Panc1 (cell line): ENCODE data around the gene TM9SF4. TPM values are rescaled to one million over a fixed set of nuclear protein-coding genes. Genes with fewer than 3 reads are reported as not detected.

Experiments
- ATAC-seq: fragments of 200-7000 bp; cut with Tn5 transposase; 2 replicates; pipeline ENCODE4 v1.9.1; 2020; ENCODE audit warnings: mild to moderate bottlenecking, moderate library complexity
- BruUV-seq: library from RNA; stranded (reverse); fragments of 400-500 nt; replicated peaks from 2 replicates; lab custom pipeline; 2021; lab: Mats Ljungman, UMichigan
- CTCF ChIA-PET: fragments of 300-600 bp; sonication (Branson Sonifier 250); formaldehyde crosslinking; loops from one replicate; lab custom pipeline; 2022; ENCODE audit warnings: antibody characterized with exemption; lab: Charles Lee
- POLR2A ChIA-PET: fragments of 300-600 bp; sonication (Branson Sonifier 250); formaldehyde crosslinking; loops from one replicate; lab custom pipeline; 2022; ENCODE audit warnings: antibody characterized with exemption; lab: Charles Lee
- DNase-seq: peaks from one replicate; pipeline ENCODE4 v3.0.0-alpha.2; 2010; ENCODE audit warnings: low read depth, low spot score
- H3K27ac ChIP-seq: 2 replicates; pipeline ENCODE4 v1.5.1; 2011; ENCODE audit warnings: mild to moderate bottlenecking, low read length, inconsistent platforms
- H3K27me3 ChIP-seq: fragments of 200-500 bp; sonication (Bioruptor generic); 2 replicates; pipeline ENCODE4 v1.6.0; 2014; ENCODE audit warnings: low read length, inconsistent platforms; ENCODE audit not compliant: control insufficient read depth, insufficient read depth
- H3K36me3 ChIP-seq: fragments of 200-500 bp; sonication (Bioruptor generic); 2 replicates; pipeline ENCODE4 v1.5.1; 2014; ENCODE audit warnings: inconsistent platforms, mild to moderate bottlenecking, low read length, moderate library complexity; ENCODE audit not compliant: control insufficient read depth, insufficient read depth
- H3K4me1 ChIP-seq: 2 replicates; pipeline ENCODE4 v1.5.1; 2011; ENCODE audit warnings: inconsistent platforms, mild to moderate bottlenecking, low read length, moderate library complexity; ENCODE audit not compliant: control insufficient read depth, insufficient read depth
- H3K4me3 ChIP-seq, 2 experiments: 2 replicates each; pipeline ENCODE4 v1.5.1; 2011 to 2012; ENCODE audit warnings: low read depth in 2 of 2, low read length in 2 of 2, mild to moderate bottlenecking in 2 of 2, inconsistent platforms in 1 of 2, moderate library complexity in 1 of 2
- H3K9me3 ChIP-seq: fragments of 200-500 bp; sonication (Bioruptor generic); 2 replicates; pipeline ENCODE4 v1.5.1; 2014; ENCODE audit warnings: low read depth, mild to moderate bottlenecking, inconsistent platforms, low read length, moderate library complexity; ENCODE audit not compliant: control insufficient read depth, insufficient read depth
- CTCF ChIP-seq: fragments of 450-650 bp; IDR thresholded peaks from 2 replicates; pipeline ENCODE4 v1.5.1; 2017; ENCODE audit warnings: mild to moderate bottlenecking
- POLR2AphosphoS5 ChIP-seq: IDR thresholded peaks from 2 replicates; pipeline ENCODE4 v1.6.1; 2012; ENCODE audit warnings: mild to moderate bottlenecking, low read depth, low read length, moderate library complexity
- REST ChIP-seq, 2 experiments: IDR thresholded peaks; 2 replicates each; pipeline ENCODE4 v1.6.1; 2011 to 2012; ENCODE audit warnings: low read depth in 2 of 2, control low read depth in 1 of 2, low read length in 1 of 2, mild to moderate bottlenecking in 1 of 2, moderate library complexity in 1 of 2; ENCODE audit not compliant: insufficient read depth in 1 of 2
- SIN3A ChIP-seq: IDR thresholded peaks from 2 replicates; pipeline ENCODE4 v1.6.1; 2012; ENCODE audit warnings: low read depth, mild to moderate bottlenecking, low read length, moderate library complexity, borderline replicate concordance; ENCODE audit not compliant: insufficient read depth
- TCF7L2 ChIP-seq: IDR thresholded peaks from 2 replicates; pipeline ENCODE4 v1.6.1; 2011; ENCODE audit warnings: mild to moderate bottlenecking, low read depth, low read length, inconsistent platforms
- in situ Hi-C: cut with HindIII; loops from 2 replicates; pipeline ENCODE4 v1.10.0; 2016; ENCODE audit warnings: low sequenced_read_pairs, low pct_unique_long_range_greater_than_20kb
- intact Hi-C: fragments of 100-400 bp; cut with micrococcal nuclease; formaldehyde crosslinking; loops from one replicate; pipeline ENCODE4 v1.10.0; 2022; ENCODE audit not compliant: unreplicated experiment
- total RNA-seq: library from RNA; stranded (reverse); gene quantifications from one replicate; pipeline ENCODE4 v1.2.1, GENCODE V29; 2021; ENCODE audit not compliant: unreplicated experiment

Gene TM9SF4
- total RNA-seq, 1 experiment from 2014 or later: 180 TPM

GRCh38 chr20:32124916-32125454 is 15.5 kb downstream of the TM9SF4 start:
- ChIA-PET CTCF (interaction anchor here (0.7 kb wide), 1 partner anchor 100 kb away, joined by 3 read pairs; no protein-coding TSS in a partner anchor), POLR2A (interaction anchor here (0.5 kb wide), 1 partner anchor 298 kb away, joined by 3 read pairs; no protein-coding TSS in a partner anchor)
- BruUV-seq: no TSS peak
- no peak overlapping the region for H3K27ac ChIP-seq
- H3K4me3 ChIP-seq: no peak overlapping the region
- TF ChIP-seq TCF7L2 (no peak), POLR2AphosphoS5 (no peak), REST (IDR thresholded peaks at IDR 0.05; ENCODE audit: insufficient read depth in 1 of 2, low read depth in 2 of 2, low read length in 1 of 2) (no peak), CTCF (no peak), SIN3A (no peak)
- DNase-seq (no peak), ATAC-seq (no peak)
- intact Hi-C loops (no loop called here), in situ Hi-C loops (no loop called here)
- H3K27me3 ChIP-seq: no peaks in the 10 kb centered on the region
- no peaks in the 10 kb centered on the region for H3K4me1 ChIP-seq
- H3K36me3 ChIP-seq: no peaks in the 10 kb centered on the region
- H3K9me3 ChIP-seq: no peaks in the 10 kb centered on the region

- in situ Hi-C loops (no loop called here), intact Hi-C loops (no loop called here)
- BruUV-seq: no TSS peak
- TF ChIP-seq REST (IDR thresholded peaks at IDR 0.05; ENCODE audit: insufficient read depth in 1 of 2, low read depth in 2 of 2, low read length in 1 of 2) (no peak), TCF7L2 (no peak), SIN3A (no peak), POLR2AphosphoS5 (no peak)
- Histone ChIP-seq H3K4me3 (no peak overlapping the region), H3K4me1 (no peaks in the 10 kb centered on the region), H3K36me3 (no peaks in the 10 kb centered on the region), H3K27ac (no peak overlapping the region), H3K9me3 (no peaks in the 10 kb centered on the region), H3K27me3 (no peaks in the 10 kb centered on the region)
- no peak for DNase-seq
- POLR2A ChIA-PET: interaction anchor here (0.5 kb wide), 1 partner anchor 298 kb away, joined by 3 read pairs; no protein-coding TSS in a partner anchor
- no peak for ATAC-seq
- CTCF ChIA-PET: interaction anchor here (0.7 kb wide), 1 partner anchor 99 kb away, joined by 3 read pairs; no protein-coding TSS in a partner anchor
These were observed 16.0 kb downstream of the TM9SF4 start for GRCh38 chr20:32125506-32125905.
